HG02840 (cell line): ENCODE data around the gene ERI2.
A peak's percentile ranks its signal among the peaks of the same experiment; 100 is the strongest.

Source experiments
- ATAC-seq: cut with Tn5 transposase; IDR thresholded peaks from one replicate; pipeline ENCODE4 v1.9.1; 2021; ENCODE audit warnings: mild to moderate bottlenecking, moderate library complexity, moderate number of reproducible peaks; ENCODE audit not compliant: unreplicated experiment, low FRiP score

Gene ERI2

GRCh38 chr16:20818929-20819585, 12.8 kb upstream of the ERI2 start:
- no peak for ATAC-seq

GRCh38 chr16:20814784-20815183, 8.5 kb upstream of the ERI2 start:
- no peak for ATAC-seq

DNA sequence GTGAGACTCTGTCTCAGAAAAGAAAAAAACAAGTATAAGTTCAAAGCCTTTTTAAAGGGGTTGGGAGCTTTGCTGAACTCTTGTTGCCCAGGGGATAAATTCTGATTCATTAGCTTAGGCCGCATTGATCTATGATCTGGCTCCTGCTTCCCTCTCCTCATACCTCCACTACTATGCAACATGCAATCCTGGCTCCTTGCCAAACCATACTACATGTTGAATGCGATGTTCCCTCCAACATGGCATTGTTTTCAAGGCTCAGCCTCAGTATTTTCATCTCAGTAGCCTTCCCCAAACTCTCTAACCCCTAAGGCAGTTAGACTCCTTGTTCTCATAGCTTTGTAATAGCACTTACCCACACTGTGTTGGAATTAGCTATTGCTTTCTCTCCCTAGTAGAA, 6.2 kb upstream of the ERI2 start:
- ATAC-seq, result no peak

GRCh38 chr16:20811889-20812439, 5.7 kb upstream of the ERI2 start:
- no peak for ATAC-seq

DNA sequence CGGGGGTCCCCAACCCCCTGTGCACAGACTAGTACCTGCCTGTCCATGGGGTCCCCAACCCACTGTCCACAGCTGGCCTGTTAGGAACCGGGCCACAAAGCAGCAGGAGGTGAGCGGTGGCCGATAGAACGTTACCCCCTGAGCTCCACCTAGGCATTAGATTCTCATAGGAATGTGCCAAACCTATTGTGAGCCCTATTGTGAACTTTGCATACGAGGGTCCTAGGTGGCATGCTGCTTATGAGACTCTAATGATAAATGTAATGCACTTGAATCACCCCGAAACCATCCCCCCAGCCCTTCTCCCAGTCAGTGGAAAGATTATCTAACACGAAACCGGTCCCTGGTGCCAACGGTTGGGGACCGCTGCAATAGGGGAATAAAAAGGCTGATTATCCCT, 1.6 kb upstream of the ERI2 start:
- ATAC-seq, result no peak

- peak; percentile 30 for ATAC-seq
Measured at GRCh38 chr16:20805684-20806167, 546 bp downstream of the ERI2 start.

GRCh38 chr16:20803561-20804214, 2.6 kb downstream of the ERI2 start:
- no peak for ATAC-seq

DNA sequence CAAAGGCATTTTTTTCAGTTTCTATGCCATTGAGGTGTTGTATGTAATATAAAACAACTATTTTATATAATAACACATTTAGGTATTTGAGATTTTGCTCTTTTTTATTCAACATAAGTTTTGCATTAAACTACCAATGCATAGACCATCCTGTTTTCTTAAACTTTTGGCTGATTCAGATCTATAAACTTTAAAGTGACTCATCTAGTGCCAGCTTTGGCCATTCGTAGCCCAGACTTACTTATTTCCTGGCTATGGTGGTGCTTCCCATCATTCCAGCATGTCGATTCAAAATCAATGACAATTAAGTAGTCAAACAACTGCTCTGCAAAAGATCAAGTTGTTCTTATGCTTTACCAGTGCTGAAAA, 3.1 kb downstream of the ERI2 start:
- no peak for ATAC-seq

- ATAC-seq, result no peak
Measured at GRCh38 chr16:20801278-20801677, 5.0 kb downstream of the ERI2 start.

DNA sequence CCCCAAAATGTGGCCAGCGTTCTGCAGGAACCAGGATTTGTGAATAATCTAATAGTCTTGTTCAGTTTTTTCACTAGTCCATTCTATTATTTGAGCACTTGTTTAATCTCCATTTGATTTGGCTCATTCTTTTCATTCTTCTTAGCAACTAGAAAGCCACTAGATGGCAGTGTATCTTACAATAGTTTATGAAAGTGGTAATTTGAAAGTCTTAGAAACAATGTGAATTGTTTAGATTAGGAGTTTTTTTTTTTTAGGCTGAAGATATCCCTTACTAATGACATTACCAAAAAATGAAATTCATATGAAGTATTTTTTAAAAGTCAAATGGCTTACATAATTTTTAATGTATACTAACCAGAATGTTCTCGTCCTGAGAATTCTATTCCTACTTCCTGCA, 6.7 kb downstream of the ERI2 start:
- ATAC-seq, result no peak

GRCh38 chr16:20798364-20798763, 7.9 kb downstream of the ERI2 start:
- ATAC-seq, result no peak

DNA sequence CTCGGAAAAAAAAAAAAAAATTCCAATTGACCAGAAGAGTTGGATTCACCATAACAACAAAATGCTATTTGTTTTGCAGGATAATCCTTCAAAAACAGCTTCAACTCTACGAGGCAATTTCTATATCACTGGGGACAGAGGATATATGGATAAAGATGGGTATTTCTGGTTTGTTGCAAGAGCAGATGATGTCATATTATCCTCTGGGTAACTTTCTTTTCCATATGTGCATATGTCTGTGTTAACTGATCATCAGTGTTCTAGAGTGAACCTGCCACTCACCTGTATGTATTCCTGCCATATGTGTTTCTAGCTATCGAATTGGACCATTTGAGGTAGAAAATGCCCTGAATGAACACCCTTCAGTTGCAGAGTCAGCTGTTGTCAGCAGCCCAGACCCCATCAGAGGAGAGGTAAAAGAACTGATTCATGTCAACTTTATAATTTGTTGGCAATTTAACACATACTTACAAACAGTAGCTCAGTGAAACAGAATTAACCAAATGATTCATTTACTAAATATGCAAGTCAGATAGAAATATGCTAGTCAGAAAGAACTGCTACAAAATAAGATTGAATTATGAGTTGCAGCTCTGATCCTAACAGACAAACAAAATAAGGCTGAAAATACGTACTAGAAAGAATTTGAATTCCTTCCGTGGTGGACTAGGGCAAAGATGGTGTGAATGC, 14.2 kb downstream of the ERI2 start:
- no peak for ATAC-seq

- no peak for ATAC-seq
Measured at GRCh38 chr16:20789130-20789529, 17.1 kb downstream of the ERI2 start.

DNA sequence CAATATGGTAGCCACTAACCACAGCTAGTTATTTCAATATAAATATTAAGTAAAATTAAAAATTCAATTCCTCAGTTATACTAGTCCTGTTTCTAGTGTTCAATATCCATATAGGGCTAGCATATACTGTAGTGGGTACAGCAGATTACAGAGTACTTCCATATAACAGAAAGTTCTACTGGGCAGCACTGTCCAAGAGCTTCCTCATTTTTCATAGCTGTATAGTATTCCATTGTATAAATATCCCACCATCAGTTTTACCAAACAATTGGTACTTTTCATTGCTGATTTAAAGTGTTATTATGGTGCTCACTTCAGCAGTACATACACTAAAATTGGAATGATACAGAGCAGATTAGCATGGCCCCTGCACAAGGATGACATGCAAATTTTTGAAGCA, 22.1 kb downstream of the ERI2 start:
- no peak for ATAC-seq

- ATAC-seq, result no peak
Measured at GRCh38 chr16:20782470-20782869, 23.8 kb downstream of the ERI2 start.

- no peak for ATAC-seq
Measured at GRCh38 chr16:20781697-20782096, 24.6 kb downstream of the ERI2 start.

GRCh38 chr16:20774703-20775362, 31.4 kb downstream of the ERI2 start:
- no peak for ATAC-seq

GRCh38 chr16:20773679-20774078, 32.6 kb downstream of the ERI2 start:
- no peak for ATAC-seq

- no peak for ATAC-seq
Measured at GRCh38 chr16:20768818-20769217, 37.5 kb downstream of the ERI2 start.

GRCh38 chr16:20768121-20768520, 38.2 kb downstream of the ERI2 start:
- ATAC-seq, result no peak

DNA sequence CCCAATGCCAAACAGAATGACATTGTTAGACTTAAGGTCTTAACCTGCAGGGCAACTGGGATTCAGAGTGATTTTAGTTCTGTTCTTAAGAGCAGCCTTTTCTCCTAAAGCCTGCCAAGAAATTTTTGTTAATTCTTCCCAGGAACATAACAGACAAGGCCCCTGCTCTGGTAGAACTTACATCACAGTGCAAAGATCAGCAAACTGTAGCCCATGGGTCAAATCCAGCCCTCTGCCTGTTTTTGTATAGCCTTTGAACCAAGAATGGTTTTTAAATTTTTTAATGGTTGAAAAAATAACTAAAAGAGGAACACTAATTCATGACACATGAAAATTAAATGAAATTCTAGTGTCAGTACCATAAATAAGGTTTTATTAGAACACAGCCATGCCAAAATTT, 38.7 kb downstream of the ERI2 start:
- no peak for ATAC-seq
